HEK293 (cell line): ENCODE results near the gene ZNF660.

Experiments used
- MEIS1 ChIP-seq: sonication (generic); formaldehyde crosslinking; IDR thresholded peaks from 2 replicates; pipeline ENCODE4 v1.8.1; 2022; ENCODE audit warnings: missing genetic modification reagents, mild to moderate bottlenecking, borderline replicate concordance
- TF ChIP-seq, protein P1 (sequence below): fragments of 450-650 bp; formaldehyde crosslinking; IDR thresholded peaks from 2 replicates; pipeline ENCODE4 v1.5.1; 2016; ENCODE audit warnings: missing biosample characterization, missing genetic modification characterization
- TF ChIP-seq, protein P2 (sequence below): fragments of 450-650 bp; formaldehyde crosslinking; IDR thresholded peaks from 2 replicates; pipeline ENCODE4 v1.5.1; 2016; ENCODE audit warnings: missing biosample characterization, missing genetic modification characterization

DNA sequence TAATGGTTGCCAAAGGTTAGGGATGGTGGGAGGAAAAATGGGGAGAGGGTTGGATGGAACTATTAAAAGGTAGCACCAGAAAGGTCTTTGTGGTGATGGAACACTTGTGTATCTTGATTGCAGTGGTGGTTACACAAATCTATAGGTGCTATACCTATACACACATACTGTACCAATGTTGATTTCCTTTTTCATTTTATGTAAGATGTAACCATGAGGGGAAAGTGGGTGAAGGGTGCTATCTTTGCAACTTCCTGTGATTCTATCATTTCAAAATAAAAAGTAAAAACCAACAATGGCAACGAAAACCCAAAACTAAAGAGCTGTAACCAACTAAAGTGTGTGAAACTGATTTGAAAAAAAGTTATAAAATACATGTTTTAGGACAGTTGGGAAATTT lies 63.0 kb downstream of the ZNF660 start:
- TF ChIP-seq, protein P1, sequence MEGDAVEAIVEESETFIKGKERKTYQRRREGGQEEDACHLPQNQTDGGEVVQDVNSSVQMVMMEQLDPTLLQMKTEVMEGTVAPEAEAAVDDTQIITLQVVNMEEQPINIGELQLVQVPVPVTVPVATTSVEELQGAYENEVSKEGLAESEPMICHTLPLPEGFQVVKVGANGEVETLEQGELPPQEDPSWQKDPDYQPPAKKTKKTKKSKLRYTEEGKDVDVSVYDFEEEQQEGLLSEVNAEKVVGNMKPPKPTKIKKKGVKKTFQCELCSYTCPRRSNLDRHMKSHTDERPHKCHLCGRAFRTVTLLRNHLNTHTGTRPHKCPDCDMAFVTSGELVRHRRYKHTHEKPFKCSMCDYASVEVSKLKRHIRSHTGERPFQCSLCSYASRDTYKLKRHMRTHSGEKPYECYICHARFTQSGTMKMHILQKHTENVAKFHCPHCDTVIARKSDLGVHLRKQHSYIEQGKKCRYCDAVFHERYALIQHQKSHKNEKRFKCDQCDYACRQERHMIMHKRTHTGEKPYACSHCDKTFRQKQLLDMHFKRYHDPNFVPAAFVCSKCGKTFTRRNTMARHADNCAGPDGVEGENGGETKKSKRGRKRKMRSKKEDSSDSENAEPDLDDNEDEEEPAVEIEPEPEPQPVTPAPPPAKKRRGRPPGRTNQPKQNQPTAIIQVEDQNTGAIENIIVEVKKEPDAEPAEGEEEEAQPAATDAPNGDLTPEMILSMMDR (tag by site-specific recombination) = no peak
- TF ChIP-seq MEIS1 (CRISPR knock-in tag) = no peak
- TF ChIP-seq, protein P2, sequence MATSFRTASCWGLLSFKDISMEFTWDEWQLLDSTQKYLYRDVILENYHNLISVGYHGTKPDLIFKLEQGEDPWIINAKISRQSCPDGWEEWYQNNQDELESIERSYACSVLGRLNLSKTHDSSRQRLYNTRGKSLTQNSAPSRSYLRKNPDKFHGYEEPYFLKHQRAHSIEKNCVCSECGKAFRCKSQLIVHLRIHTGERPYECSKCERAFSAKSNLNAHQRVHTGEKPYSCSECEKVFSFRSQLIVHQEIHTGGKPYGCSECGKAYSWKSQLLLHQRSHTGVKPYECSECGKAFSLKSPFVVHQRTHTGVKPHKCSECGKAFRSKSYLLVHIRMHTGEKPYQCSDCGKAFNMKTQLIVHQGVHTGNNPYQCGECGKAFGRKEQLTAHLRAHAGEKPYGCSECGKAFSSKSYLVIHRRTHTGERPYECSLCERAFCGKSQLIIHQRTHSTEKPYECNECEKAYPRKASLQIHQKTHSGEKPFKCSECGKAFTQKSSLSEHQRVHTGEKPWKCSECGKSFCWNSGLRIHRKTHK (tag by site-specific recombination) = no peak
